NCI-H2107 treated with DMSO at 0.1 percent for 48 hours (cell line): ENCODE results near the gene TNNI2.
"Not testable (repeated sequence)": the region's sequence is repeated elsewhere in the genome, so short reads cannot be mapped to it uniquely, and the experiment has no call there.

ENCODE experiments used
- DNase-seq: peaks from one replicate; lab custom pipeline; 2025; ENCODE audit not compliant: unreplicated experiment; lab: John Stamatoyannopoulos, UW

The TNNI2 gene

GRCh38 chr11:1838426-1839144 lies at the start of gene TNNI2:
TNNI2 (plus strand) TSS chr11:1838981; CDS start chr11:1839697, 716 bp downstream.
- no peak for DNase-seq

GRCh38 chr11:1791912-1792311 lies 46.9 kb upstream of the TNNI2 start:
- DNase-seq, result no peak

- no peak for DNase-seq
Measured at GRCh38 chr11:1792461-1792860, 46.3 kb upstream of the TNNI2 start.

- DNase-seq, result no peak
Measured at GRCh38 chr11:1793081-1793480, 45.7 kb upstream of the TNNI2 start.

GRCh38 chr11:1796413-1797011 lies 42.3 kb upstream of the TNNI2 start:
- DNase-seq, result no peak

- no peak for DNase-seq
Measured at GRCh38 chr11:1797391-1798125, 41.2 kb upstream of the TNNI2 start.

GRCh38 chr11:1803246-1803645 lies 35.5 kb upstream of the TNNI2 start:
- DNase-seq, result no peak

GRCh38 chr11:1803835-1804519 lies 34.8 kb upstream of the TNNI2 start:
- DNase-seq, result not testable (repeated sequence)

- no peak for DNase-seq
Measured at GRCh38 chr11:1805525-1805924, 33.3 kb upstream of the TNNI2 start.

- no peak for DNase-seq
Measured at GRCh38 chr11:1807264-1807995, 31.4 kb upstream of the TNNI2 start.

GRCh38 chr11:1810761-1811160 lies 28.0 kb upstream of the TNNI2 start:
- DNase-seq, result no peak

- DNase-seq, result no peak
Measured at GRCh38 chr11:1812274-1812673, 26.5 kb upstream of the TNNI2 start.

GRCh38 chr11:1812801-1813200 lies 26.0 kb upstream of the TNNI2 start:
- no peak for DNase-seq

- not testable (repeated sequence) for DNase-seq
Measured at GRCh38 chr11:1813356-1813755, 25.4 kb upstream of the TNNI2 start.

GRCh38 chr11:1814691-1815090 lies 24.1 kb upstream of the TNNI2 start:
- no peak for DNase-seq

GRCh38 chr11:1815311-1815710 lies 23.5 kb upstream of the TNNI2 start:
- no peak for DNase-seq

GRCh38 chr11:1815751-1816150 lies 23.0 kb upstream of the TNNI2 start:
- no peak for DNase-seq

- no peak for DNase-seq
Measured at GRCh38 chr11:1817000-1817399, 21.8 kb upstream of the TNNI2 start.

GRCh38 chr11:1817511-1817910 lies 21.3 kb upstream of the TNNI2 start:
- no peak for DNase-seq

- DNase-seq, result no peak
Measured at GRCh38 chr11:1819074-1819473, 19.7 kb upstream of the TNNI2 start.
